Lung (tissue), 12 donors: Measurements from ENCODE around the gene IGSF11. TPM values are rescaled to one million over a fixed set of nuclear protein-coding genes. Genes with fewer than 3 reads are reported as not detected.

Experiments used
- ATAC-seq: fragments of 200-7000 bp; cut with Tn5 transposase; one replicate; pipeline ENCODE4 v1.9.1; 2020; ENCODE audit warnings: moderate number of reproducible peaks; ENCODE audit not compliant: insufficient read depth, low FRiP score
- DNase-seq, 3 donors: peaks; one replicate each; pipeline ENCODE4 v3.0.0-alpha.2; 2013 to 2017
- H3K27ac ChIP-seq, 2 donors: one replicate each; pipeline ENCODE4 v1.5.1; 2013; ENCODE audit warnings: mild to moderate bottlenecking in 2 of 2, moderate library complexity in 2 of 2, control low read depth in 1 of 2, inconsistent platforms in 1 of 2, low read depth in 1 of 2, low read length in 1 of 2
- H3K27me3 ChIP-seq, 3 donors: one replicate each; pipeline ENCODE4 v1.5.1; 2013; ENCODE audit warnings: low read length in 2 of 3; ENCODE audit not compliant: control insufficient read depth in 3 of 3, insufficient read depth in 3 of 3
- H3K36me3 ChIP-seq, 4 donors: one replicate each; pipeline ENCODE4 v1.5.1; 2013; ENCODE audit warnings: low read length in 4 of 4, mild to moderate bottlenecking in 1 of 4, moderate library complexity in 1 of 4; ENCODE audit not compliant: control insufficient read depth in 4 of 4, insufficient read depth in 4 of 4
- H3K4me1 ChIP-seq, 5 donors: one replicate each; pipeline ENCODE4 v1.5.1; 2013; ENCODE audit warnings: low read length in 5 of 5, mild to moderate bottlenecking in 2 of 5, moderate library complexity in 1 of 5; ENCODE audit not compliant: control insufficient read depth in 5 of 5, insufficient read depth in 5 of 5
- H3K4me3 ChIP-seq: one replicate; pipeline ENCODE4 v1.5.1; 2013; ENCODE audit warnings: mild to moderate bottlenecking, control low read depth, moderate library complexity
- H3K9ac ChIP-seq, 2 donors: one replicate each; pipeline ENCODE4 v1.5.1; 2013; ENCODE audit warnings: low read length in 2 of 2, control low read depth in 1 of 2; ENCODE audit not compliant: insufficient read depth in 1 of 2
- H3K9me3 ChIP-seq, 4 donors: one replicate each; pipeline ENCODE4 v1.5.1; 2013; ENCODE audit warnings: low read length in 3 of 4, mild to moderate bottlenecking in 1 of 4, moderate library complexity in 1 of 4; ENCODE audit not compliant: control insufficient read depth in 4 of 4, insufficient read depth in 3 of 4
- WGBS, 2 donors: extraction: QIAGEN DNeasy Blood & Tissue Kit; methylation state at CpG; one replicate each; pipeline ENCODE4 v1.1.7; 2013; 5-methylcytosine and 5-hydroxymethylcytosine counted together
- polyA plus RNA-seq, 2 donors: library from polyadenylated mRNA; stranded (reverse); fragments of 200-250 nt; gene quantifications; one replicate each; pipeline ENCODE4 v1.2.1, GENCODE V29; 2013
- total RNA-seq, 2 donors: library from RNA; depleted of rRNA in 1 of 2; stranded (reverse); fragments of >200 nt in 1 of 2; gene quantifications; one replicate each; pipeline ENCODE4 v1.2.1, GENCODE V29; 2014 to 2021
- TF ChIP-seq, protein P1 (sequence below): IDR thresholded peaks from 2 replicates; pipeline ENCODE4 v1.5.1; 2012; ENCODE audit warnings: mild to moderate bottlenecking; ENCODE audit errors: control extremely low read depth, extremely low read depth
- donor health status: control.
- donor health status: control.
- donor health status: Bipolar disorder and iron deficiency.
- donor health status: healthy.
- donor health status: DM: yes; HTN: yes; CAD: no.

Gene IGSF11
- total and polyA plus RNA-seq, 4 donors, result 0.07 to 0.94 (median 0.45) TPM

- WGBS, 2 donors, result 71 to 81% methylated on average over 3 of the region's 3 CpGs
- ATAC-seq (no peak), DNase-seq (no peak)
- H3K27me3 ChIP-seq, result no peaks in the 10 kb centered on the region
- TF ChIP-seq, protein P1, sequence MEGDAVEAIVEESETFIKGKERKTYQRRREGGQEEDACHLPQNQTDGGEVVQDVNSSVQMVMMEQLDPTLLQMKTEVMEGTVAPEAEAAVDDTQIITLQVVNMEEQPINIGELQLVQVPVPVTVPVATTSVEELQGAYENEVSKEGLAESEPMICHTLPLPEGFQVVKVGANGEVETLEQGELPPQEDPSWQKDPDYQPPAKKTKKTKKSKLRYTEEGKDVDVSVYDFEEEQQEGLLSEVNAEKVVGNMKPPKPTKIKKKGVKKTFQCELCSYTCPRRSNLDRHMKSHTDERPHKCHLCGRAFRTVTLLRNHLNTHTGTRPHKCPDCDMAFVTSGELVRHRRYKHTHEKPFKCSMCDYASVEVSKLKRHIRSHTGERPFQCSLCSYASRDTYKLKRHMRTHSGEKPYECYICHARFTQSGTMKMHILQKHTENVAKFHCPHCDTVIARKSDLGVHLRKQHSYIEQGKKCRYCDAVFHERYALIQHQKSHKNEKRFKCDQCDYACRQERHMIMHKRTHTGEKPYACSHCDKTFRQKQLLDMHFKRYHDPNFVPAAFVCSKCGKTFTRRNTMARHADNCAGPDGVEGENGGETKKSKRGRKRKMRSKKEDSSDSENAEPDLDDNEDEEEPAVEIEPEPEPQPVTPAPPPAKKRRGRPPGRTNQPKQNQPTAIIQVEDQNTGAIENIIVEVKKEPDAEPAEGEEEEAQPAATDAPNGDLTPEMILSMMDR, result no peak
- no peaks in the 10 kb centered on the region for H3K4me1 ChIP-seq
- no peaks in the 10 kb centered on the region for H3K36me3 ChIP-seq
- H3K4me3 ChIP-seq, result no peak overlapping the region
- H3K9me3 ChIP-seq, result no peaks in the 10 kb centered on the region
- H3K27ac ChIP-seq, result no peak overlapping the region
- no peak overlapping the region for H3K9ac ChIP-seq
Observed at GRCh38 chr3:119069725-119070124, 35.1 kb upstream of the IGSF11 start.

GRCh38 chr3:119063471-119063870 lies 28.8 kb upstream of the IGSF11 start:
- no peak for DNase-seq
- no peaks in the 10 kb centered on the region for H3K4me1 ChIP-seq
- no peak overlapping the region for H3K27ac ChIP-seq
- no peaks in the 10 kb centered on the region for H3K27me3 ChIP-seq
- H3K4me3 ChIP-seq, result no peak overlapping the region
- TF ChIP-seq, protein P1, result no peak
- 68 to 71% methylated on average over 1 of the region's 1 CpG for WGBS, 2 donors
- no peak for ATAC-seq
- no peak overlapping the region for H3K9ac ChIP-seq
- H3K9me3 ChIP-seq, result no peaks in the 10 kb centered on the region
- no peaks in the 10 kb centered on the region for H3K36me3 ChIP-seq

DNA sequence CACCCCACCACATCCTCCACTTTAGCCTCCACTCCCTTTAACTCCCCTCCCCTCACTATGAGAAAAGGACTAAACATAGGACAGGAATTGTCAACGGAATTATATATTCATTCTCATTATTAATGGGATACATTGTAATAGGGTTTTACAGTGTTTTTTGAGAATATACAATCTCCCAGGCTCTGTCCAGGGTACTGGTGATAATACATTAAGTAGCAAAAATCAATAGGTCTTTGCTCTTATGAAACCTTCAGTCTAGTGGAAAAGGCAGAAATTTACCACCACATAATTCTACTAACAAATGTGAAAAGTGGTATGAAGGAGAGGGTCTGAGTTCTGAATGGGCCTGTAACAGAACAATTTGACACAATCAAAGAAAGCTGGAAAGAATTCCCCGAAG lies 28.2 kb upstream of the IGSF11 start:
- Histone ChIP-seq H3K9me3 (no peaks in the 10 kb centered on the region), H3K36me3 (no peaks in the 10 kb centered on the region), H3K27me3 (no peaks in the 10 kb centered on the region), H3K27ac (no peak overlapping the region), H3K4me1 (no peaks in the 10 kb centered on the region), H3K9ac (no peak overlapping the region), H3K4me3 (no peak overlapping the region)
- TF ChIP-seq, protein P1, result no peak
- ATAC-seq (no peak), DNase-seq (no peak)
- WGBS, 2 donors, result 81 to 86% methylated on average over 2 of the region's 2 CpGs

- TF ChIP-seq, protein P1, result no peak
- peaks cover 0 to 11% (median 0%) of the 10 kb centered on the region in 4 donors for H3K9me3 ChIP-seq
- no peaks in the 10 kb centered on the region for H3K27me3 ChIP-seq
- H3K9ac ChIP-seq, result no peak overlapping the region
- DNase-seq (no peak), ATAC-seq (no peak)
- no peaks in the 10 kb centered on the region for H3K36me3 ChIP-seq
- no peak overlapping the region for H3K4me3 ChIP-seq
- no peaks in the 10 kb centered on the region for H3K4me1 ChIP-seq
- H3K27ac ChIP-seq, result no peak overlapping the region
- 81 to 86% methylated on average over 2 of the region's 2 CpGs for WGBS, 2 donors
Observed at GRCh38 chr3:119044593-119044992, 9.9 kb upstream of the IGSF11 start.
